GM12801 (cell line): ENCODE measurements around the gene HSD17B1.

Source experiments
- CTCF ChIP-seq: IDR thresholded peaks from one replicate; pipeline ENCODE4 v1.5.1; 2011; ENCODE audit warnings: control low read depth; ENCODE audit not compliant: insufficient read length; ENCODE audit errors: extremely low read depth

Gene HSD17B1

GRCh38 chr17:42563543-42563942 lies 10.8 kb downstream of the HSD17B1 start:
- no peak for TF ChIP-seq CTCF

GRCh38 chr17:42563950-42564349 lies 11.2 kb downstream of the HSD17B1 start:
- TF ChIP-seq CTCF: no peak

GRCh38 chr17:42564815-42565522 lies 12.2 kb downstream of the HSD17B1 start:
- TF ChIP-seq CTCF: no peak

GRCh38 chr17:42565523-42566214 lies 12.9 kb downstream of the HSD17B1 start:
- no peak for TF ChIP-seq CTCF

- TF ChIP-seq CTCF: no peak
Observed at GRCh38 chr17:42566215-42566882, 13.6 kb downstream of the HSD17B1 start.

GRCh38 chr17:42566883-42567573 lies 14.3 kb downstream of the HSD17B1 start, which contains the start of gene MLX:
MLX (plus strand) TSS chr17:42567100; CDS start chr17:42567125, 25 bp downstream.
- no peak for TF ChIP-seq CTCF
